Mesenchymal stem cell (in vitro differentiated cells and primary cell): ENCODE measurements around the gene TECR.
"Not testable (repeated sequence)": the region's sequence is repeated elsewhere in the genome, so short reads cannot be mapped to it uniquely, and the experiment has no call there.

Experiments
- DNase-seq: peaks from one replicate; pipeline ENCODE4 v3.0.0-alpha.2; 2013
- H2AFZ ChIP-seq: one replicate; pipeline ENCODE4 v1.6.1; 2013; ENCODE audit warnings: low read depth, mild to moderate bottlenecking, control low read depth, inconsistent platforms, low read length, moderate library complexity
- H2AK5ac ChIP-seq: 2 replicates; pipeline ENCODE4 v1.6.1; 2013; ENCODE audit warnings: low read length, moderate library complexity, mild to moderate bottlenecking, inconsistent platforms; ENCODE audit not compliant: severe bottlenecking
- H2BK120ac ChIP-seq: one replicate; pipeline ENCODE4 v1.6.1; 2013; ENCODE audit warnings: low read depth, mild to moderate bottlenecking, inconsistent platforms, low read length, moderate library complexity
- H2BK12ac ChIP-seq, 2 experiments: one replicate each; pipeline ENCODE4 v1.6.1; 2013; ENCODE audit warnings: inconsistent platforms in 2 of 2, low read length in 2 of 2, mild to moderate bottlenecking in 2 of 2, moderate library complexity in 2 of 2, control low read depth in 1 of 2
- H2BK15ac ChIP-seq: one replicate; pipeline ENCODE4 v1.6.1; 2013; ENCODE audit warnings: mild to moderate bottlenecking, low read depth, inconsistent platforms; ENCODE audit not compliant: poor library complexity, severe bottlenecking
- H2BK5ac ChIP-seq: 2 replicates; pipeline ENCODE4 v1.6.1; 2013; ENCODE audit warnings: low read depth, mild to moderate bottlenecking, low read length, control low read depth, inconsistent platforms; ENCODE audit not compliant: poor library complexity, severe bottlenecking
- H3K14ac ChIP-seq, 2 experiments: one replicate each; pipeline ENCODE4 v1.6.1; 2013; ENCODE audit warnings: inconsistent platforms in 2 of 2, low read length in 2 of 2, control low read depth in 1 of 2, mild to moderate bottlenecking in 1 of 2, moderate library complexity in 1 of 2
- H3K18ac ChIP-seq, 2 experiments: one replicate each; pipeline ENCODE4 v1.6.1; 2013; ENCODE audit warnings: inconsistent platforms in 2 of 2, low read length in 2 of 2, control low read depth in 1 of 2, low read depth in 1 of 2, mild to moderate bottlenecking in 1 of 2
- H3K23ac ChIP-seq, 2 experiments: one replicate each; pipeline ENCODE4 v1.6.1; 2013; ENCODE audit warnings: inconsistent platforms in 2 of 2, low read length in 2 of 2, mild to moderate bottlenecking in 2 of 2, moderate library complexity in 2 of 2, control low read depth in 1 of 2
- H3K27ac ChIP-seq: 2 replicates; pipeline ENCODE4 v1.5.1; 2013; ENCODE audit warnings: mild to moderate bottlenecking, moderate library complexity, low read length, control low read depth, inconsistent platforms; ENCODE audit not compliant: poor library complexity, severe bottlenecking
- H3K27me3 ChIP-seq, 2 experiments: 2 replicates each; pipeline versions ENCODE4 v1.6.1 to v1.7.0; 2013; ENCODE audit warnings: low read length in 2 of 2, mild to moderate bottlenecking in 2 of 2, moderate library complexity in 2 of 2, control low read depth in 1 of 2, inconsistent platforms in 1 of 2; ENCODE audit not compliant: control insufficient read depth in 1 of 2, insufficient read depth in 1 of 2
- H3K36me3 ChIP-seq, 2 experiments: 2 replicates each; pipeline versions ENCODE4 v1.6.1 to v1.7.0; 2013; ENCODE audit warnings: low read length in 2 of 2, control low read depth in 1 of 2, inconsistent platforms in 1 of 2, low read depth in 1 of 2, mild to moderate bottlenecking in 1 of 2; ENCODE audit not compliant: insufficient read depth in 2 of 2, control insufficient read depth in 1 of 2
- H3K4ac ChIP-seq, 2 experiments: one replicate each; pipeline ENCODE4 v1.6.1; 2013; ENCODE audit warnings: inconsistent platforms in 2 of 2, low read length in 2 of 2, mild to moderate bottlenecking in 2 of 2, moderate library complexity in 2 of 2, control low read depth in 1 of 2, low read depth in 1 of 2
- H3K4me1 ChIP-seq: 2 replicates; pipeline ENCODE4 v1.6.1; 2013; ENCODE audit warnings: low read depth, low read length, control low read depth; ENCODE audit not compliant: control insufficient read depth, insufficient read depth
- H3K4me2 ChIP-seq: 2 replicates; pipeline ENCODE4 v1.6.1; 2013; ENCODE audit warnings: low read length, mild to moderate bottlenecking, inconsistent platforms; ENCODE audit not compliant: poor library complexity, severe bottlenecking
- H3K4me3 ChIP-seq, 2 experiments: 2 replicates each; pipeline versions ENCODE4 v1.5.1 to v1.7.0; 2013; ENCODE audit warnings: low read length in 2 of 2, mild to moderate bottlenecking in 2 of 2, control low read depth in 1 of 2, low read depth in 1 of 2; ENCODE audit not compliant: insufficient read depth in 1 of 2
- H3K79me1 ChIP-seq: replicated peaks from 2 replicates; pipeline ENCODE4 v1.6.1; 2013; ENCODE audit warnings: mild to moderate bottlenecking, control low read depth, low read length, inconsistent platforms; ENCODE audit not compliant: poor library complexity, severe bottlenecking
- H3K9ac ChIP-seq: 2 replicates; pipeline ENCODE4 v1.7.0; 2013; ENCODE audit warnings: mild to moderate bottlenecking, low read length, moderate library complexity
- H3K9me3 ChIP-seq: 2 replicates; pipeline ENCODE4 v1.7.0; 2013; ENCODE audit warnings: mild to moderate bottlenecking, low read length; ENCODE audit not compliant: control insufficient read depth
- H4K8ac ChIP-seq: one replicate; pipeline ENCODE4 v1.6.1; 2013; ENCODE audit warnings: inconsistent platforms, mild to moderate bottlenecking, low read length, moderate library complexity
- H4K91ac ChIP-seq: one replicate; pipeline ENCODE4 v1.6.1; 2013; ENCODE audit warnings: mild to moderate bottlenecking, low read length, inconsistent platforms
- WGBS: methylation state at CpG from one replicate; pipeline ENCODE4 v1.1.7; 2013; ENCODE audit warnings: mixed read lengths; 5-methylcytosine and 5-hydroxymethylcytosine counted together

TECR gene

GRCh38 chr19:14606627-14607026 is 77.2 kb downstream of the TECR start:
- WGBS, result 73% methylated on average over 8 of the region's 9 CpGs

GRCh38 chr19:14611051-14611450 is 81.7 kb downstream of the TECR start:
- Histone ChIP-seq H2AK5ac (no peak overlapping the region), H3K4ac (no peak overlapping the region), H2BK15ac (no peak overlapping the region)

More at GRCh38 chr19:14606627-14607026, 77.2 kb downstream of the TECR start:
- Histone ChIP-seq H3K4ac (no peak overlapping the region), H4K8ac (no peak overlapping the region), H3K27ac (no peak overlapping the region), H2BK15ac (no peak overlapping the region), H3K9ac (no peak overlapping the region), H3K14ac (no peak overlapping the region), H3K36me3 (no peaks in the 10 kb centered on the region), H4K91ac (no peak overlapping the region), H3K4me1 (no peaks in the 10 kb centered on the region), H2BK12ac (no peak overlapping the region), H2AFZ (no peak overlapping the region), H3K4me3 (no peak overlapping the region), H3K9me3 (no peaks in the 10 kb centered on the region), H2BK120ac (no peak overlapping the region), H3K4me2 (no peak overlapping the region), H3K79me1 (no peaks in the 10 kb centered on the region), H3K18ac (no peak overlapping the region), H2AK5ac (no peak overlapping the region), H3K27me3 (no peaks in the 10 kb centered on the region), H3K23ac (no peak overlapping the region), H2BK5ac (no peak overlapping the region)
- DNase-seq, result no peak

GRCh38 chr19:14612242-14612641 is 82.8 kb downstream of the TECR start:
- H2BK120ac ChIP-seq, H3K4me1 ChIP-seq, H3K4me2 ChIP-seq, H3K9me3 ChIP-seq, H2BK5ac ChIP-seq, H2BK15ac ChIP-seq, H3K4ac ChIP-seq, H4K91ac ChIP-seq, H3K27me3 ChIP-seq, H3K9ac ChIP-seq, H3K36me3 ChIP-seq, H2AK5ac ChIP-seq, H3K14ac ChIP-seq, H3K4me3 ChIP-seq, H3K79me1 ChIP-seq, H3K18ac ChIP-seq, H3K23ac ChIP-seq, H2AFZ ChIP-seq, H4K8ac ChIP-seq, H3K27ac ChIP-seq, DNase-seq, H2BK12ac ChIP-seq: not testable (repeated sequence)
- 61% methylated on average over 4 of the region's 5 CpGs for WGBS

More at GRCh38 chr19:14611051-14611450, 81.7 kb downstream of the TECR start:
- Histone ChIP-seq H3K4me3 (no peak overlapping the region), H3K14ac (no peak overlapping the region), H3K79me1 (no peaks in the 10 kb centered on the region), H3K4me2 (no peak overlapping the region), H3K9me3 (no peaks in the 10 kb centered on the region), H3K9ac (no peak overlapping the region), H3K27me3 (no peaks in the 10 kb centered on the region), H3K4me1 (no peaks in the 10 kb centered on the region), H2BK5ac (no peak overlapping the region), H2BK120ac (no peak overlapping the region), H4K91ac (no peak overlapping the region), H4K8ac (no peak overlapping the region), H2AFZ (no peak overlapping the region), H2BK12ac (no peak overlapping the region), H3K18ac (no peak overlapping the region), H3K36me3 (no peaks in the 10 kb centered on the region), H3K23ac (no peak overlapping the region), H3K27ac (no peak overlapping the region)
- 52% methylated on average over 3 of the region's 4 CpGs for WGBS
- DNase-seq, result no peak

- Histone ChIP-seq H3K4me3 (no peak overlapping the region), H3K4ac (no peak overlapping the region), H2BK12ac (no peak overlapping the region), H4K8ac (no peak overlapping the region), H3K18ac (no peak overlapping the region), H2AFZ (no peak overlapping the region), H3K14ac (no peak overlapping the region), H2AK5ac (no peak overlapping the region), H4K91ac (no peak overlapping the region), H3K79me1 (no peaks in the 10 kb centered on the region), H3K36me3 (no peaks in the 10 kb centered on the region), H3K23ac (no peak overlapping the region), H3K4me2 (no peak overlapping the region), H3K9ac (no peak overlapping the region), H3K27me3 (no peaks in the 10 kb centered on the region), H3K4me1 (no peaks in the 10 kb centered on the region), H2BK5ac (no peak overlapping the region), H2BK120ac (no peak overlapping the region), H3K27ac (no peak overlapping the region), H2BK15ac (no peak overlapping the region), H3K9me3 (peaks cover 2% of the 10 kb centered on the region)
- no peak for DNase-seq
- 74% methylated on average over 4 of the region's 4 CpGs for WGBS
These were observed 83.3 kb downstream of the TECR start for GRCh38 chr19:14612657-14613056.
